Testis (tissue), 3 donors: ENCODE measurements around the gene ZFP36L1. TPM values are rescaled to one million over a fixed set of nuclear protein-coding genes. Genes with fewer than 3 reads are reported as not detected.

ENCODE experiments used
- DNase-seq: peaks from one replicate; pipeline ENCODE4 v3.0.0-alpha.2; 2019
- H3K27ac ChIP-seq, 2 donors: fragments of 200-600 bp; sonication (generic); one replicate each; pipeline ENCODE4 v1.5.1; 2019
- H3K27me3 ChIP-seq: fragments of 200-600 bp; sonication (generic); one replicate; pipeline ENCODE4 v1.5.1; 2019
- H3K36me3 ChIP-seq: fragments of 200-600 bp; sonication (generic); one replicate; pipeline ENCODE4 v1.5.1; 2017; ENCODE audit warnings: low read depth; ENCODE audit errors: missing control alignments
- H3K4me1 ChIP-seq: fragments of 200-600 bp; sonication (generic); one replicate; pipeline ENCODE4 v1.5.1; 2019
- H3K4me3 ChIP-seq, 2 donors: fragments of 200-600 bp; sonication (generic); one replicate each; pipeline ENCODE4 v1.5.1; 2017 to 2019
- H3K9me3 ChIP-seq: fragments of 200-600 bp; sonication (generic); one replicate; pipeline ENCODE4 v1.5.1; 2017
- POLR2A ChIP-seq: fragments of 450-650 bp; IDR thresholded peaks from one replicate; pipeline ENCODE4 v1.6.1; 2017; ENCODE audit warnings: antibody characterized with exemption, mild to moderate bottlenecking, moderate library complexity
- WGBS, 2 donors: methylation state at CpG; one replicate each; pipeline ENCODE4 v1.1.5; 2018; 5-methylcytosine and 5-hydroxymethylcytosine counted together
- intact Hi-C: fragments of 100-400 bp; cut with DNase I; formaldehyde crosslinking; loops from one replicate; pipeline ENCODE4 v1.15.1; 2023; ENCODE audit warnings: low total_unique reads
- polyA plus RNA-seq: library from polyadenylated mRNA; stranded (reverse); fragments of 350-450 nt; fragmentation: Illumina TruSeq; extraction: RNeasy Lipid Tissue Mini Kit (QIAGEN cat#74804); gene quantifications from one replicate; pipeline ENCODE4 v1.2.3, GENCODE V29; 2014; ENCODE audit warnings: low read depth, low replicate concordance; ENCODE audit not compliant: insufficient read depth
- total RNA-seq, 2 donors: library from RNA; depleted of rRNA; stranded (reverse); fragments of >200 nt; gene quantifications; one replicate each; pipeline ENCODE4 v1.2.3, GENCODE V29; 2016
- TF ChIP-seq, protein P1 (sequence below), 3 experiments: fragments of 450-650 bp in 2 of 3; fragments of 200-600 bp in 1 of 3; sonication (generic) in 1 of 3; IDR thresholded peaks; one replicate each; pipeline ENCODE4 v1.5.1; 2016 to 2019; ENCODE audit warnings: antibody characterized with exemption in 3 of 3, mild to moderate bottlenecking in 2 of 3, moderate library complexity in 1 of 3

ZFP36L1 gene
- total and polyA plus RNA-seq, 3 donors from 2014 or later: 120 to 301 (median 176) TPM

DNA sequence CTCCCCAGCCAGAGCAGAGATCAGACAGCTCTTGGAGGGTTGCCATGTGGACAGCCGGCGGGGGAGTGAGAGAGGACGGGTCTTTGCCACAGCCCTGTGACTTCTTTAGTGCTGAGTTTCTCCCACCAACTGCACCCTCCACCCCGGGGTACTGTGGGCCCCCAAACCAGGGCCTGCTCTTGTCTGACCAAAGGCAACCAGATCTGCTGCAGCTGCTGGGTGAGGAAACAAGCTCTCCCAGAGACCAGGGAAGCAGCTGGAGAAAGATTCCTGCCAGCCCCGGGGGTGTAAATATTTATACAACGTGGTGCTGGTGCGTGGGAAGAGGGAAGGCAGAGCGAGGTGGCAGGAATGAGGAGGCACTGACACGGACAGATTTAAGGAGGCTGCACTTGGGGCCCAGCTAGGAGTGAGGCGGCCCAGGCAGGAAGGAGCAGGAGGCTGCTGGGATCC is 14.3 kb upstream of the ZFP36L1 start:
- no peaks in the 10 kb centered on the region for H3K9me3 ChIP-seq
- TF ChIP-seq POLR2A: no peak
- TF ChIP-seq, protein P1, sequence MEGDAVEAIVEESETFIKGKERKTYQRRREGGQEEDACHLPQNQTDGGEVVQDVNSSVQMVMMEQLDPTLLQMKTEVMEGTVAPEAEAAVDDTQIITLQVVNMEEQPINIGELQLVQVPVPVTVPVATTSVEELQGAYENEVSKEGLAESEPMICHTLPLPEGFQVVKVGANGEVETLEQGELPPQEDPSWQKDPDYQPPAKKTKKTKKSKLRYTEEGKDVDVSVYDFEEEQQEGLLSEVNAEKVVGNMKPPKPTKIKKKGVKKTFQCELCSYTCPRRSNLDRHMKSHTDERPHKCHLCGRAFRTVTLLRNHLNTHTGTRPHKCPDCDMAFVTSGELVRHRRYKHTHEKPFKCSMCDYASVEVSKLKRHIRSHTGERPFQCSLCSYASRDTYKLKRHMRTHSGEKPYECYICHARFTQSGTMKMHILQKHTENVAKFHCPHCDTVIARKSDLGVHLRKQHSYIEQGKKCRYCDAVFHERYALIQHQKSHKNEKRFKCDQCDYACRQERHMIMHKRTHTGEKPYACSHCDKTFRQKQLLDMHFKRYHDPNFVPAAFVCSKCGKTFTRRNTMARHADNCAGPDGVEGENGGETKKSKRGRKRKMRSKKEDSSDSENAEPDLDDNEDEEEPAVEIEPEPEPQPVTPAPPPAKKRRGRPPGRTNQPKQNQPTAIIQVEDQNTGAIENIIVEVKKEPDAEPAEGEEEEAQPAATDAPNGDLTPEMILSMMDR (IDR thresholded peaks at IDR 0.05): no peak
- H3K27ac ChIP-seq: peak overlapping the region; percentile 35 to 84
- no peak overlapping the region for H3K4me3 ChIP-seq
- peak; percentile 64 for DNase-seq
- intact Hi-C loops: no loop called here
- H3K4me1 ChIP-seq: peaks cover 17% of the 10 kb centered on the region
- no peaks in the 10 kb centered on the region for H3K36me3 ChIP-seq
- 18 to 23% methylated on average over 10 of the region's 10 CpGs for WGBS, 2 donors
- no peaks in the 10 kb centered on the region for H3K27me3 ChIP-seq

DNA sequence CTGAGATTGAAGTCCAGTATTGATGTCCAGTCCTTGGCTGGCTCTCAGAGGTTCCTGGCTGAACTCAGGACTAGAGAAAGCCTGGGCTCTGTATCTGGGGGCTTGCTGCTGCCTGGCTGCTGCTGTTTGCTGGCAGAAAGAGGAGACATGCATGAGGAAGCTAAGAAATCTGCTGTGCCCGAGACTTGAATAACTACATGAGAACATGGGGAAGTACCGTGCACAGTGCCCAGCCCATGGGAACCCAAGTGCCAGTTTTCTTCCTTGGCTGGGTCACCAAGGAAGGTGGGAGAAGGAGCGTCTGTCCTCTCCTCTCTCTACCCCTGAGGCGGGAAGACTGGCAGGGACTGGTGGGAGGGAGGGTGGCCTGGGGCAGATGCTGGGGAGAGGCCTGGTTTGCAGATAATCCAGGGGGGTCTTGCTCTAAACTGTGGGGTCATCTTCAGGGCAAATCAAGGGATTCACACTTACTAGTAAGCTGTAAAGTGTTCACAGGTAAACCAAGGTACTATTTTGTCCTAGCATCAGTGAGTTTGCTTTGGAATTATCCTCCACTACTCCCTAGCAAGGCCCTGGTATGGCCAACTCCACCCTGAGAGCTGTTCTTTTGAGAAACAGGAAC is 13.8 kb upstream of the ZFP36L1 start:
- no peak for TF ChIP-seq POLR2A
- TF ChIP-seq, protein P1 (IDR thresholded peaks at IDR 0.05): no peak
- intact Hi-C loops: no loop called here
- Histone ChIP-seq H3K9me3 (no peaks in the 10 kb centered on the region), H3K36me3 (no peaks in the 10 kb centered on the region), H3K27ac (peak overlapping the region; percentile 35 to 84), H3K27me3 (no peaks in the 10 kb centered on the region), H3K4me3 (no peak overlapping the region), H3K4me1 (peaks cover 17% of the 10 kb centered on the region)
- DNase-seq: peak; percentile 13
- 49 to 60% methylated on average over 4 of the region's 4 CpGs for WGBS, 2 donors

DNA sequence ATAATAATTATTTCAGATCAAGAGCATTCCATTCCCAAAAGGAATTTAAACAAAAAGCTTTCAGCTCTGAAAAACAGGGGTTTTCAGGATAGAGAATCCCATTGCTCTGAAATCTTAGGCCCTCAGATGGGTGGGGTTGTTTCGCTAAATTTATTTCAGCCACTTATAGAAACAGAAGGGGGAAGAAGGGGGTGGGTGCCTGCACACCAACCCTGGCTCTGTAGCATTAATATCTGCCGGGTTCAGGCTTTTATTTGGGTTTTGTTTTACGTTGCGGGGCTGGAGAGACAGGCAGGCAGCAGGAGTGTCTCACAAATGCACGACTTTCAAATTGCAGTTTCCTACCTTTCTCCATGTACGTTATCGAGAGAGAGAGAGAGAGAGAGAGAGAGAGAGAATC is 12.5 kb upstream of the ZFP36L1 start:
- intact Hi-C loops: no loop called here

DNA sequence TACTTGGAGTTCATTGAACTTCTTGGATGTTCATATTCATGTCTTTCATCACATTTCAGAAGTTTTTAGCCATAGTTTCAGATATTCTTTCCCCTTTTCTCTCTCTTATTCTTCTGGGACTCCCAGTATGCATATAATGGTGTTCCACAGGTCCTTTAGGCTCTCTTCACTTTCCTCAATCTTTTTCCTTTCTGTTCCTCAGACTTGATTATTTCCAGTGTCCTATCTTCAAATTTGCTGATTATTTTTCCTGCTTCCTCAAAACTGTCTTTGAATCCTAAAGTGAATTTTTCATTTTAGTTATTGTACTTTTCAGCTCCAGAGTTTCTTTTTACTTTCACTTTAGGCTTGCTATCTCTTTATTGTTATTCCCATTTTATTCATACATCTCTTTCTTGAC is 8.8 kb upstream of the ZFP36L1 start:
- Histone ChIP-seq H3K9me3 (no peaks in the 10 kb centered on the region), H3K4me3 (no peak overlapping the region), H3K36me3 (no peaks in the 10 kb centered on the region), H3K27ac (no peak overlapping the region), H3K4me1 (peaks cover 4% of the 10 kb centered on the region), H3K27me3 (no peaks in the 10 kb centered on the region)
- no peak for DNase-seq
- TF ChIP-seq POLR2A: no peak
- TF ChIP-seq, protein P1 (IDR thresholded peaks at IDR 0.05): no peak
- intact Hi-C loops: no loop called here

More for the DNA sequence above, 12.5 kb upstream of the ZFP36L1 start:
- H3K36me3 ChIP-seq: no peaks in the 10 kb centered on the region
- TF ChIP-seq, protein P1 (IDR thresholded peaks at IDR 0.05): no peak
- no peak for TF ChIP-seq POLR2A
- H3K4me1 ChIP-seq: peaks cover 17% of the 10 kb centered on the region
- H3K4me3 ChIP-seq: no peak overlapping the region
- no peak for DNase-seq
- H3K27ac ChIP-seq: no peak overlapping the region
- H3K9me3 ChIP-seq: no peaks in the 10 kb centered on the region
- WGBS, 2 donors: 74 to 79% methylated on average over 7 of the region's 7 CpGs
- H3K27me3 ChIP-seq: no peaks in the 10 kb centered on the region

DNA sequence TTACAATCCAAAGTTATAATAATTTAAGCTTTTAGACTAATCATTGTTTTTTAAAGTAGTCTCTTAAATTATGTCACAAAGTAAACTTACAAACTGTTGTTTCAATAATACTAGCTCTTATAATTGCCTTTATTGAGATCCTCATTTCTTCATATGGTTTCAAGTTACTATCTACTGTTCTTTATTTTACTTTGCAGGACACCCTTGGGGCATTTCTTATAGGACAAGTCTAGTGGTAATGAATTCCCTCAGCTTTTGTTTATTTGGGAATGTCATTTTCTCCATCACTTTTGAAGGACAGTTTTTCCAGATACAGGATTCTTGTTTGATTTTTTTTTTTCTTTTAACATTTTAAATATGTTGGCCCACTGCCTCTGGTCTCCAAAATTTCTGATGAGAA is 8.1 kb upstream of the ZFP36L1 start:
- Histone ChIP-seq H3K4me3 (no peak overlapping the region), H3K27ac (no peak overlapping the region), H3K4me1 (peaks cover 4% of the 10 kb centered on the region), H3K36me3 (no peaks in the 10 kb centered on the region), H3K9me3 (no peaks in the 10 kb centered on the region), H3K27me3 (no peaks in the 10 kb centered on the region)
- intact Hi-C loops: no loop called here
- DNase-seq: no peak
- no peak for TF ChIP-seq POLR2A
- TF ChIP-seq, protein P1 (IDR thresholded peaks at IDR 0.05): no peak
